CD4-positive, alpha-beta T cell (primary cell): ENCODE results near the gene FAM222B. TPM values are rescaled to one million over a fixed set of nuclear protein-coding genes. Genes with fewer than 3 reads are reported as not detected.

ENCODE experiments used
- ATAC-seq: fragments of 200-7000 bp; cut with Tn5 transposase; one replicate; pipeline ENCODE4 v1.10.0; 2022; ENCODE audit warnings: mild to moderate bottlenecking; ENCODE audit not compliant: poor library complexity
- CTCF ChIA-PET: fragments of 350-600 bp; sonication (Branson Sonifier 250); formaldehyde crosslinking; loops from one replicate; lab custom pipeline; 2021; ENCODE audit warnings: antibody characterized with exemption, inconsistent platforms; lab: Charles Lee
- POLR2A ChIA-PET: fragments of 350-600 bp; sonication (Branson Sonifier 250); formaldehyde crosslinking; loops from one replicate; lab custom pipeline; 2021; ENCODE audit warnings: antibody characterized with exemption, inconsistent platforms; lab: Charles Lee
- DNase-seq, 14 experiments: peaks; one replicate each; pipeline ENCODE4 v3.0.0-alpha.2; 2013 to 2020; ENCODE audit warnings: mixed read lengths in 2 of 14
- H3K27ac ChIP-seq, 2 donors: one replicate each; pipeline versions ENCODE4 v1.5.1 to v1.7.0; 2013; ENCODE audit warnings: low read length in 2 of 2, low read depth in 1 of 2, mild to moderate bottlenecking in 1 of 2
- H3K27me3 ChIP-seq, 2 experiments: 1 replicate in 1 of 2; 2 replicates in 1 of 2; pipeline versions ENCODE4 v1.6.1 to v1.7.0; 2013; ENCODE audit warnings: low read length in 2 of 2, control low read depth in 1 of 2, mild to moderate bottlenecking in 1 of 2, moderate library complexity in 1 of 2; ENCODE audit not compliant: insufficient read depth in 2 of 2, control insufficient read depth in 1 of 2
- H3K36me3 ChIP-seq: one replicate; pipeline ENCODE4 v1.6.1; 2013; ENCODE audit warnings: low read length, control low read depth; ENCODE audit not compliant: insufficient read depth
- H3K4me1 ChIP-seq: one replicate; pipeline ENCODE4 v1.6.1; 2013; ENCODE audit warnings: low read length, control low read depth; ENCODE audit not compliant: insufficient read depth
- H3K4me3 ChIP-seq: one replicate; pipeline ENCODE4 v1.5.1; 2013; ENCODE audit warnings: mild to moderate bottlenecking, low read length, moderate library complexity
- H3K9me3 ChIP-seq, 2 experiments: 1 replicate in 1 of 2; 2 replicates in 1 of 2; pipeline versions ENCODE4 v1.6.1 to v1.7.0; 2013; ENCODE audit warnings: low read length in 2 of 2, mild to moderate bottlenecking in 2 of 2, control low read depth in 1 of 2, moderate library complexity in 1 of 2; ENCODE audit not compliant: control insufficient read depth in 1 of 2, insufficient read depth in 1 of 2
- H3K27ac Mint-ChIP-seq: one replicate; pipeline ENCODE4 v1.8.0; 2020; ENCODE audit warnings: mixed read lengths
- H3K27me3 Mint-ChIP-seq: one replicate; pipeline ENCODE4 v1.8.0; 2021; ENCODE audit warnings: mixed read lengths
- H3K36me3 Mint-ChIP-seq: one replicate; pipeline ENCODE4 v1.8.0; 2021; ENCODE audit warnings: low read depth, mixed read lengths
- H3K4me1 Mint-ChIP-seq: one replicate; pipeline ENCODE4 v1.8.0; 2021; ENCODE audit warnings: low read depth, mixed read lengths
- H3K4me3 Mint-ChIP-seq: one replicate; pipeline ENCODE4 v1.8.0; 2020; ENCODE audit warnings: mild to moderate bottlenecking, mixed read lengths
- H3K9me3 Mint-ChIP-seq: one replicate; pipeline ENCODE4 v1.8.0; 2020; ENCODE audit warnings: mixed read lengths
- CTCF ChIP-seq: fragments of 200-600 bp; IDR thresholded peaks from one replicate; pipeline ENCODE4 v1.8.0; 2022; ENCODE audit warnings: antibody characterized with exemption, mild to moderate bottlenecking
- intact Hi-C, 2 experiments: fragments of 100-400 bp; cut with DNase I in 1 of 2; cut with micrococcal nuclease in 1 of 2; formaldehyde crosslinking; loops; one replicate each; pipeline versions ENCODE4 v1.15.1 to v1.9.0; 2023 to 2025; cut with DNase I, micrococcal nuclease
- total RNA-seq, 174 experiments: library from RNA in 2 of 174; stranded (reverse) in 2 of 174; gene quantifications; one replicate each; pipeline ENCODE4 v1.2.3 and lab custom pipeline; 2021 to 2026

The FAM222B gene
- total RNA-seq, 2 experiments from 2014 or later = 17.3 to 17.5 TPM

DNA sequence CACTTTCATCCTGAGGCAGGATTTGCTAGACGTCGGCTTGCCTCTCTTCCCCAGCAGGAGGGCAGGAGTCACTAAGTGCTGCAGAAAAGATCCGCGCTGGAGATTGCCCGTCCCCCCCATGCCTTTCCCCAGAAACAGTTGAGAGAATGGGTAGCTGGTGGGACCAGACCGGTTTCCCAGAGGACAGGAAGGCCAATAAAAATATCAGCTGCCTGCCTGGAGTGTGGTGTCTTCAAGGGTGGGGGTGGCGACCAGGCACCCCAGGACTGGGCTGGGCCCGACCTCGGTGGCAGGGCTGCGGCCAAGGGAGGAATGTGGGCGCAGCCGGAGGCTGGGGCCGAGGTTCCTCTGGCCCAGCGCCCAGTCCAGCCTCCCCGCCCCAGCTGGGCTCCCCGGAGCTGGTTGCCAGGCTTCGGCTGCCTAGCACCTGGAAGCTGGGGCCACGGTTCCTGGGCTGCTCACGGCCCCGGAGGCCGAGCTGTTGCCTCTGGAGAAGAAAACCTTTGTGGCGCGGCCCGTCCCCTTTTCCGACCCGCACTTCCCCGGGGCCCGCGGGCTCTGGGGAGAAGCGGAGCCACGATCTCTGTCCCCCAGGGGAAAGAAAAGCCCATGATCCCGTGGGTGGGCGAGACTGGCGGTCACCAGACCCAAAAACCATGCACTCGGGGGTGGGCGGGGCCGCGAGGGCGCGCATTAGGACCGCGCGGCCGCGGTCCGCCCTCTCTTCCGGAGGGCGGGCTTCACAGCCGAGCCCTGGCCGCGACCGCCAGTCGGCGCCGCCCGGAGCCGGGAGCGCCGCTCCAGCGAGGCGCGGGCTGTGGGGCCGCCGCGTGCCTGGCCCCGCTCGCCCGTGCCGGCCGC lies 99.1 kb downstream of the FAM222B start, which contains the start of gene TRAF4:
TRAF4 (plus strand) TSS at position 769 of the 861 bp plus-strand sequence. CDS start 102 bp downstream, outside the sequence.
- Mint-ChIP-seq H3K4me1 (peaks cover 27% of the 10 kb centered on the region), H3K36me3 (peaks cover 10% of the 10 kb centered on the region), H3K27me3 (no peaks in the 10 kb centered on the region), H3K9me3 (no peaks in the 10 kb centered on the region), H3K4me3 (peak within 1 kb of the TSS; percentile 90), H3K27ac (peak within 1 kb of the TSS; percentile 88)
- ATAC-seq (peak; percentile 88), DNase-seq (peak in 13 of 14 experiments; percentile 53 to 92 (median 67))
- ChIA-PET CTCF (interaction anchor here (0.9 to 12.6 kb wide), 4 partner anchors 16 to 150 kb away, joined by 3 to 373 read pairs (median 4); partner anchors contain the start of genes NEK8, RPL23A and TLCD1), POLR2A (interaction anchor here (0.6 to 13.8 kb wide), 8 partner anchors 12 to 874 kb away, joined by 3 to 268 read pairs (median 3); partner anchors contain the start of genes BLTP2, FLOT2, NEK8 and RPL23A)
- Histone ChIP-seq H3K9me3 (no peaks in the 10 kb centered on the region), H3K27me3 (no peaks in the 10 kb centered on the region), H3K36me3 (peaks cover 13% of the 10 kb centered on the region), H3K4me1 (peaks cover 59% of the 10 kb centered on the region), H3K27ac (peak within 1 kb of the TSS; percentile 72 to 88), H3K4me3 (peak within 1 kb of the TSS; percentile 76)
- no peak for TF ChIP-seq CTCF
- intact Hi-C loops = loop anchor here in 1 of 2 experiments (1.0 to 10.0 kb wide), 2 partner anchors 16 to 841 kb away; partner anchors contain the start of gene GIT1

- H3K4me1 ChIP-seq = peaks cover 60% of the 10 kb centered on the region
- intact Hi-C loops = loop anchor here in 1 of 2 experiments (10.0 kb wide), 1 partner anchor 843 kb away; the partner anchor contains the start of gene GIT1
- ATAC-seq (no peak), DNase-seq (peak in 2 of 14 experiments; percentile 40 to 43)
- peaks cover 32% of the 10 kb centered on the region for H3K4me1 Mint-ChIP-seq
- H3K4me3 Mint-ChIP-seq = no peak overlapping the region
- CTCF ChIA-PET = interaction anchor here (0.7 to 12.6 kb wide), 3 partner anchors 8 to 375 kb away, joined by 4 to 373 read pairs (median 6); partner anchors contain the start of genes NEK8 and TLCD1
- peaks cover 5% of the 10 kb centered on the region for H3K36me3 Mint-ChIP-seq
- no peak overlapping the region for H3K27ac Mint-ChIP-seq
- POLR2A ChIA-PET = interaction anchor here (13.8 kb wide), 1 partner anchor 14 kb away, joined by 268 read pairs; the partner anchor contains the start of genes NEK8 and TLCD1
- no peak for TF ChIP-seq CTCF
- no peaks in the 10 kb centered on the region for H3K9me3 ChIP-seq
- peaks cover 1% of the 10 kb centered on the region for H3K36me3 ChIP-seq
- H3K27me3 Mint-ChIP-seq = no peaks in the 10 kb centered on the region
- H3K27me3 ChIP-seq = no peaks in the 10 kb centered on the region
- no peak overlapping the region for H3K27ac ChIP-seq
- H3K9me3 Mint-ChIP-seq = no peaks in the 10 kb centered on the region
- no peak overlapping the region for H3K4me3 ChIP-seq
Measured at GRCh38 chr17:28741358-28742349, 100.9 kb downstream of the FAM222B start.
